ENCODE results near the gene PRUNE2. TPM values are rescaled to one million over a fixed set of nuclear protein-coding genes. Genes with fewer than 3 reads are reported as not detected.

PRUNE2 gene
- total RNA-seq, 4 donors from 2014 or later: 4.1 to 13.1 (median 5.4) TPM

- H3K4me3 ChIP-seq (ENCODE audit: low read depth, poor library complexity, severe bottlenecking): no peak overlapping the region
- no peak for TF ChIP-seq POLR2A (IDR thresholded peaks at IDR 0.05)
- no peak for TF ChIP-seq CTCF (IDR thresholded peaks at IDR 0.05)
- DNase-seq (ENCODE audit: low spot score in 2 of 2): no peak
- intact Hi-C loops (cut with DNase I; ENCODE audit: low total_unique reads): no loop called here
- WGBS, 2 donors: 91 to 96% methylated on average over 2 of the region's 2 CpGs
Observed at GRCh38 chr9:76616780-76617179, 289.1 kb downstream of the PRUNE2 start.

GRCh38 chr9:76615177-76615603 is 290.7 kb downstream of the PRUNE2 start:
- intact Hi-C loops (cut with DNase I; ENCODE audit: low total_unique reads): no loop called here
- TF ChIP-seq POLR2A (IDR thresholded peaks at IDR 0.05): no peak
- no peak for TF ChIP-seq CTCF (IDR thresholded peaks at IDR 0.05)
- DNase-seq (ENCODE audit: low spot score in 2 of 2): no peak
- H3K4me3 ChIP-seq (ENCODE audit: low read depth, poor library complexity, severe bottlenecking): no peak overlapping the region
- WGBS, 2 donors: 68 to 77% methylated on average over 8 of the region's 8 CpGs

- intact Hi-C loops (cut with DNase I; ENCODE audit: low total_unique reads): no loop called here
- 76 to 91% methylated on average over 4 of the region's 4 CpGs for WGBS, 2 donors
- H3K4me3 ChIP-seq (ENCODE audit: low read depth, poor library complexity, severe bottlenecking): no peak overlapping the region
- no peak for DNase-seq (ENCODE audit: low spot score in 2 of 2)
- no peak for TF ChIP-seq POLR2A (IDR thresholded peaks at IDR 0.05)
- TF ChIP-seq CTCF (IDR thresholded peaks at IDR 0.05): no peak
Observed at GRCh38 chr9:76613974-76614373, 291.9 kb downstream of the PRUNE2 start.

- no peak for DNase-seq (ENCODE audit: low spot score in 2 of 2)
- 86 to 94% methylated on average over 8 of the region's 8 CpGs for WGBS, 2 donors
- H3K4me3 ChIP-seq (ENCODE audit: low read depth, poor library complexity, severe bottlenecking): no peak overlapping the region
- no peak for TF ChIP-seq POLR2A (IDR thresholded peaks at IDR 0.05)
- no peak for TF ChIP-seq CTCF (IDR thresholded peaks at IDR 0.05)
- intact Hi-C loops (cut with DNase I; ENCODE audit: low total_unique reads): no loop called here
Observed at GRCh38 chr9:76613150-76613781, 292.6 kb downstream of the PRUNE2 start.

- H3K4me3 ChIP-seq (ENCODE audit: low read depth, poor library complexity, severe bottlenecking): no peak overlapping the region
- TF ChIP-seq POLR2A (IDR thresholded peaks at IDR 0.05) (no peak), CTCF (IDR thresholded peaks at IDR 0.05) (no peak)
- peak; percentile 84 to 96 for DNase-seq (ENCODE audit: low spot score in 2 of 2)
- intact Hi-C loops (cut with DNase I; ENCODE audit: low total_unique reads): no loop called here
- 37 to 38% methylated on average over 5 of the region's 5 CpGs for WGBS, 2 donors
Observed at GRCh38 chr9:76610011-76610352, 295.9 kb downstream of the PRUNE2 start.

All from lower leg skin (tissue), 4 donors.